HG02763 (cell line): ENCODE results near the gene ECI1.
"Not testable (repeated sequence)": the region's sequence is repeated elsewhere in the genome, so short reads cannot be mapped to it uniquely, and the experiment has no call there.

Experiments
- ATAC-seq: cut with Tn5 transposase; IDR thresholded peaks from one replicate; pipeline ENCODE4 v1.9.1; 2021; ENCODE audit warnings: mild to moderate bottlenecking, moderate library complexity; ENCODE audit not compliant: unreplicated experiment

ECI1 gene

GRCh38 chr16:2212362-2213324 lies 38.7 kb downstream of the ECI1 start:
- ATAC-seq: no peak

- no peak for ATAC-seq
These were observed 39.5 kb downstream of the ECI1 start for GRCh38 chr16:2211923-2212347.

- no peak for ATAC-seq
These were observed 40.7 kb downstream of the ECI1 start, which contains the start of gene BRICD5 for GRCh38 chr16:2210386-2211365. BRICD5 (minus strand) TSS chr16:2210863; CDS start chr16:2210833, 30 bp downstream.

- ATAC-seq: no peak
These were observed 41.4 kb downstream of the ECI1 start for GRCh38 chr16:2210009-2210332.

- no peak for ATAC-seq
These were observed 42.0 kb downstream of the ECI1 start for GRCh38 chr16:2209258-2210008.

GRCh38 chr16:2208772-2209171 lies 42.6 kb downstream of the ECI1 start:
- no peak for ATAC-seq

GRCh38 chr16:2208308-2208707 lies 43.1 kb downstream of the ECI1 start:
- ATAC-seq: no peak

GRCh38 chr16:2207872-2208271 lies 43.5 kb downstream of the ECI1 start:
- no peak for ATAC-seq

- ATAC-seq: no peak
These were observed 44.5 kb downstream of the ECI1 start for GRCh38 chr16:2206780-2207433.

GRCh38 chr16:2206420-2206779 lies 45.0 kb downstream of the ECI1 start:
- no peak for ATAC-seq

- ATAC-seq: no peak
These were observed 45.4 kb downstream of the ECI1 start for GRCh38 chr16:2205967-2206313.

- peak; percentile 82 for ATAC-seq
These were observed 46.1 kb downstream of the ECI1 start, which contains the start of gene MLST8 for GRCh38 chr16:2205104-2205966. MLST8 (plus strand) TSS chr16:2205454; CDS start chr16:2206086, 632 bp downstream.

- ATAC-seq: peak; percentile 2
These were observed 46.8 kb downstream of the ECI1 start for GRCh38 chr16:2204416-2205103.

GRCh38 chr16:2203119-2203688 lies 48.2 kb downstream of the ECI1 start:
- ATAC-seq: not testable (repeated sequence)

GRCh38 chr16:2200313-2200712 lies 51.1 kb downstream of the ECI1 start:
- ATAC-seq: no peak

- ATAC-seq: no peak
These were observed 51.7 kb downstream of the ECI1 start for GRCh38 chr16:2199621-2200139.

- no peak for ATAC-seq
These were observed 52.3 kb downstream of the ECI1 start for GRCh38 chr16:2199095-2199494.

GRCh38 chr16:2198283-2198682 lies 53.1 kb downstream of the ECI1 start:
- no peak for ATAC-seq
